DND-41 (cell line): ENCODE measurements around the gene JUN.
"Not testable (repeated sequence)": the region's sequence is repeated elsewhere in the genome, so short reads cannot be mapped to it uniquely, and the experiment has no call there.

Experiments used
- CTCF ChIP-seq: IDR thresholded peaks from 2 replicates; pipeline ENCODE4 v1.5.1; 2012; ENCODE audit warnings: borderline replicate concordance, low read length, moderate library complexity, mild to moderate bottlenecking; ENCODE audit not compliant: poor library complexity, severe bottlenecking; ENCODE audit errors: extremely low read depth
- EZH2 ChIP-seq: IDR thresholded peaks from 3 replicates; pipeline ENCODE4 v1.6.1; 2012; ENCODE audit warnings: borderline replicate concordance, low read depth, mild to moderate bottlenecking, moderate library complexity, low read length, inconsistent platforms; ENCODE audit not compliant: severe bottlenecking

- not testable (repeated sequence) for TF ChIP-seq CTCF, EZH2
Measured at GRCh38 chr1:58801286-58801685, 17.4 kb upstream of the JUN start.
